Activated naive CD4-positive, alpha-beta T cell (primary cell): Measurements from ENCODE around the gene COX5A.
"Not testable (repeated sequence)": the region's sequence is repeated elsewhere in the genome, so short reads cannot be mapped to it uniquely, and the experiment has no call there.

Experiments used
- DNase-seq, 4 experiments: peaks; one replicate each; lab custom pipeline; 2025; lab: John Stamatoyannopoulos, UW

The COX5A gene

GRCh38 chr15:74902295-74903075, 35.4 kb downstream of the COX5A start:
- no peak for DNase-seq

- peak in 3 of 4 experiments; percentile 16 to 27 (median 21) for DNase-seq
Observed at GRCh38 chr15:74901612-74902063, 36.2 kb downstream of the COX5A start.

GRCh38 chr15:74897300-74897701, 40.6 kb downstream of the COX5A start:
- DNase-seq: no peak

- no peak for DNase-seq
Observed at GRCh38 chr15:74896316-74896715, 41.6 kb downstream of the COX5A start.

GRCh38 chr15:74895830-74896229, 42.0 kb downstream of the COX5A start:
- DNase-seq: no peak

- not testable (repeated sequence) for DNase-seq
Observed at GRCh38 chr15:74894383-74894782, 43.5 kb downstream of the COX5A start.

- DNase-seq: no peak
Observed at GRCh38 chr15:74893627-74894026, 44.2 kb downstream of the COX5A start.

GRCh38 chr15:74892931-74893330, 44.9 kb downstream of the COX5A start:
- DNase-seq: no peak

- no peak for DNase-seq
Observed at GRCh38 chr15:74892313-74892712, 45.6 kb downstream of the COX5A start.

- DNase-seq: no peak
Observed at GRCh38 chr15:74891469-74891868, 46.4 kb downstream of the COX5A start.

GRCh38 chr15:74890665-74890960, 47.3 kb downstream of the COX5A start:
- DNase-seq: no peak

- DNase-seq: peak; percentile 49 to 81 (median 70)
Observed at GRCh38 chr15:74889883-74890664, 47.8 kb downstream of the COX5A start, which contains the start of gene MPI. MPI (plus strand) TSS chr15:74890042; CDS start chr15:74890074, 32 bp downstream.

- DNase-seq: no peak
Observed at GRCh38 chr15:74889390-74889882, 48.4 kb downstream of the COX5A start.

- no peak for DNase-seq
Observed at GRCh38 chr15:74888716-74889115, 49.2 kb downstream of the COX5A start.

- not testable (repeated sequence) for DNase-seq
Observed at GRCh38 chr15:74887537-74888193, 50.2 kb downstream of the COX5A start.

GRCh38 chr15:74885461-74885860, 52.4 kb downstream of the COX5A start:
- DNase-seq: no peak

GRCh38 chr15:74884428-74885223, 53.2 kb downstream of the COX5A start:
- DNase-seq: no peak

GRCh38 chr15:74882528-74882927, 55.3 kb downstream of the COX5A start:
- no peak for DNase-seq

- no peak for DNase-seq
Observed at GRCh38 chr15:74878273-74878672, 59.6 kb downstream of the COX5A start.

- DNase-seq: no peak
Observed at GRCh38 chr15:74873756-74874424, 64.0 kb downstream of the COX5A start.
